Measurements from ENCODE around the gene SLC35A2. TPM values are rescaled to one million over a fixed set of nuclear protein-coding genes. Genes with fewer than 3 reads are reported as not detected.

Gene SLC35A2
- total RNA-seq, 1 experiment from 2014 or later, result 32.8 TPM

Other genes with a start within 250 kb of the SLC35A2 start
- 0.10 and 0.16 TPM in 2 replicates for gene WAS, start 227.8 kb downstream of the SLC35A2 start, total RNA-seq (2014; rRNA removed; shearing (Covaris generic))
- gene SUV39H1, start 214.9 kb downstream of the SLC35A2 start, total RNA-seq (2014; rRNA removed; shearing (Covaris generic)), result 11.8 and 13.6 TPM in 2 replicates
- gene GLOD5, start 149.9 kb downstream of the SLC35A2 start, total RNA-seq (2014; rRNA removed; shearing (Covaris generic)), result not detected in 2 replicates
- not detected in 2 replicates for gene GATA1, start 125.1 kb downstream of the SLC35A2 start, total RNA-seq (2014; rRNA removed; shearing (Covaris generic))
- 18.7 and 25.2 TPM in 2 replicates for gene HDAC6, start 109.6 kb downstream of the SLC35A2 start, total RNA-seq (2014; rRNA removed; shearing (Covaris generic))
- gene ERAS, start 85.1 kb downstream of the SLC35A2 start, total RNA-seq (2014; rRNA removed; shearing (Covaris generic)), result not detected in 2 replicates
- 9.9 and 16.0 TPM in 2 replicates for gene PCSK1N, start 76.0 kb downstream of the SLC35A2 start, total RNA-seq (2014; rRNA removed; shearing (Covaris generic))
- gene TIMM17B, start 13.9 kb downstream of the SLC35A2 start, total RNA-seq (2014; rRNA removed; shearing (Covaris generic)), result 59.1 and 61.2 TPM in 2 replicates
- 53.0 and 61.4 TPM in 2 replicates for gene PQBP1, start 13.7 kb downstream of the SLC35A2 start, total RNA-seq (2014; rRNA removed; shearing (Covaris generic))
- 10.8 and 11.9 TPM in 2 replicates for gene PIM2, start 7.4 kb upstream of the SLC35A2 start, total RNA-seq (2014; rRNA removed; shearing (Covaris generic))
- 22.3 and 34.2 TPM in 2 replicates for gene OTUD5, start 46.0 kb upstream of the SLC35A2 start, total RNA-seq (2014; rRNA removed; shearing (Covaris generic))
- gene KCND1, start 60.2 kb upstream of the SLC35A2 start, total RNA-seq (2014; rRNA removed; shearing (Covaris generic)), result 0.12 TPM in 1 of 2 replicates, not detected in the other
- gene GRIPAP1, start 90.6 kb upstream of the SLC35A2 start, total RNA-seq (2014; rRNA removed; shearing (Covaris generic)), result 15.3 and 15.9 TPM in 2 replicates
- gene TFE3, start 131.7 kb upstream of the SLC35A2 start, total RNA-seq (2014; rRNA removed; shearing (Covaris generic)), result 23.7 and 47.1 TPM in 2 replicates
- gene CCDC120, start 147.4 kb upstream of the SLC35A2 start, total RNA-seq (2014; rRNA removed; shearing (Covaris generic)), result 0.08 and 0.31 TPM in 2 replicates
- 12.5 and 18.2 TPM in 2 replicates for gene PRAF2, start 162.4 kb upstream of the SLC35A2 start, total RNA-seq (2014; rRNA removed; shearing (Covaris generic))
- 50.0 and 57.6 TPM in 2 replicates for gene WDR45, start 168.2 kb upstream of the SLC35A2 start, total RNA-seq (2014; rRNA removed; shearing (Covaris generic))
- 18.1 and 24.6 TPM in 2 replicates for gene GPKOW, start 212.1 kb upstream of the SLC35A2 start, total RNA-seq (2014; rRNA removed; shearing (Covaris generic))

Data from H4 (cell line).